K562 (cell line): ENCODE results near the gene UBE2M. TPM values are rescaled to one million over a fixed set of nuclear protein-coding genes. Genes with fewer than 3 reads are reported as not detected.

Source experiments
- AFF4 ChIP-seq: sonication (generic); formaldehyde crosslinking; IDR thresholded peaks from 2 replicates; pipeline ENCODE4 v1.8.0; 2023; ENCODE audit warnings: mild to moderate bottlenecking, missing genetic modification reagents
- ARID2 ChIP-seq: fragments of 450-650 bp; IDR thresholded peaks from 2 replicates; pipeline ENCODE4 v1.6.1; 2017; ENCODE audit warnings: antibody characterized with exemption, mild to moderate bottlenecking
- CEBPG ChIP-seq, 3 experiments: fragments of 200-800 bp in 1 of 3; sonication (Bioruptor generic) in 1 of 3; sonication (generic) in 1 of 3; formaldehyde crosslinking in 1 of 3; IDR thresholded peaks in 2 of 3; conservative IDR thresholded peaks in 1 of 3; 2 replicates each; pipeline versions ENCODE4 v1.6.1 to v1.8.0; 2016 to 2022; ENCODE audit warnings: missing compliant biosample characterization in 2 of 3, missing genetic modification characterization in 2 of 3, mild to moderate bottlenecking in 1 of 3, missing genetic modification reagents in 1 of 3
- EP400 ChIP-seq: fragments of 450-650 bp; IDR thresholded peaks from 2 replicates; pipeline ENCODE4 v1.6.1; 2017; ENCODE audit warnings: antibody characterized with exemption, mild to moderate bottlenecking, moderate library complexity
- ETV5 ChIP-seq: sonication (generic); formaldehyde crosslinking; IDR thresholded peaks from 2 replicates; pipeline ENCODE4 v1.4.0; 2020; ENCODE audit warnings: low read depth, mild to moderate bottlenecking, missing genetic modification reagents
- FOXK1 ChIP-seq: sonication (generic); formaldehyde crosslinking; IDR thresholded peaks from 2 replicates; pipeline ENCODE4 v1.8.0; 2022; ENCODE audit warnings: missing genetic modification reagents, mild to moderate bottlenecking, borderline replicate concordance
- HCFC1 ChIP-seq: IDR thresholded peaks from 2 replicates; pipeline ENCODE4 v1.6.1; 2012; ENCODE audit warnings: low read depth, low read length, improper control_type of control experiment
- LEF1 ChIP-seq: fragments of 450-650 bp; IDR thresholded peaks from 2 replicates; pipeline ENCODE4 v1.6.1; 2016; ENCODE audit warnings: mild to moderate bottlenecking
- MAFK ChIP-seq: IDR thresholded peaks from 2 replicates; pipeline ENCODE4 v1.6.1; 2011; ENCODE audit warnings: low read length, improper control_type of control experiment
- PRPF4 ChIP-seq: fragments of 200-400 bp; formaldehyde crosslinking; IDR thresholded peaks from one replicate; pipeline ENCODE4 v1.6.1; 2017; ENCODE audit warnings: low read length, low read depth, mild to moderate bottlenecking; ENCODE audit not compliant: insufficient read depth, poor library complexity, severe bottlenecking
- RBFOX2 ChIP-seq: fragments of 200-400 bp; formaldehyde crosslinking; IDR thresholded peaks from 2 replicates; pipeline ENCODE4 v1.6.1; 2017; ENCODE audit warnings: low read depth, mild to moderate bottlenecking, low read length, moderate library complexity
- RREB1 ChIP-seq: fragments of 250-450 bp; sonication (Bioruptor Pico); IDR thresholded peaks from 2 replicates; pipeline ENCODE4 v1.4.0; 2020
- SLC30A9 ChIP-seq: fragments of 250-450 bp; sonication (Bioruptor Pico); IDR thresholded peaks from 2 replicates; pipeline ENCODE4 v1.8.0; 2022; ENCODE audit warnings: mild to moderate bottlenecking, moderate library complexity
- TFAP4 ChIP-seq: sonication (generic); formaldehyde crosslinking; IDR thresholded peaks from 2 replicates; pipeline ENCODE4 v1.8.0; 2022; ENCODE audit warnings: missing genetic modification reagents, mild to moderate bottlenecking, moderate library complexity, borderline replicate concordance
- ZNF764 ChIP-seq: fragments of 250-450 bp; sonication (Bioruptor Pico); IDR thresholded peaks from 2 replicates; pipeline ENCODE4 v1.4.0; 2020; ENCODE audit warnings: low read depth, mild to moderate bottlenecking, moderate library complexity
- polyA plus RNA-seq, 8 experiments: library from polyadenylated mRNA; depleted of rRNA in 4 of 8; stranded (reverse) in 5 of 8; unstranded in 3 of 8; fragments of >200 nt; fragmentation: Nextera tagmentation in 2 of 8; fragmentation: Illumina TruSeq in 1 of 8; extraction: Ambion mirVana in 2 of 8; extraction: Trizol in 1 of 8; gene quantifications; 2 replicates each; pipeline versions ENCODE4 v1.2.1 to v1.2.3, GENCODE V29; 2011 to 2014; ENCODE audit warnings: inconsistent platforms in 1 of 8, missing spikeins in 1 of 8
- total RNA-seq, 7 experiments: library from RNA; depleted of rRNA in 6 of 7; stranded (reverse); fragments of >200 nt in 6 of 7; fragmentation: Illumina TruSeq in 2 of 7; extraction: Trizol in 2 of 7; gene quantifications; 2 replicates each; pipeline versions ENCODE4 v1.2.1 to v1.2.3, GENCODE V29; 2011 to 2021; ENCODE audit warnings: low replicate concordance in 1 of 7

UBE2M gene
- total and polyA plus RNA-seq, 9 of the 15 experiments (the other 6 are each of a cell fraction or from before 2014, with no cell fraction given): 0.92 to 163 (median 85.7) TPM

GRCh38 chr19:58519355-58520256 lies 38.8 kb downstream of the UBE2M start, which contains the start of gene ZBTB45 (continued):
- peak; percentile 53 for TF ChIP-seq PRPF4
- peak; percentile 97 for TF ChIP-seq RBFOX2
- peak; percentile 96 for TF ChIP-seq RREB1 (CRISPR knock-in tag)
- TF ChIP-seq SLC30A9 (CRISPR knock-in tag): 0 out of 2 replicates have a peak, but pooled peaks have one; percentile 30
- TF ChIP-seq ZNF764 (CRISPR knock-in tag): peak; percentile 22; the same call in 1 of the 2 replicates
- peak; percentile 94 for TF ChIP-seq FOXK1 (CRISPR knock-in tag)
- TF ChIP-seq ARID2: peak; percentile 90
- TF ChIP-seq ETV5 (CRISPR knock-in tag): peak; percentile 98
- peak; percentile 91 for TF ChIP-seq HCFC1
- peak; percentile 66 for TF ChIP-seq LEF1
- TF ChIP-seq MAFK: no peak
- peak; percentile 91 for TF ChIP-seq TFAP4 (CRISPR knock-in tag)
- peak; percentile 93; the same call in 1 of the 2 replicates for TF ChIP-seq AFF4 (CRISPR knock-in tag)
- peak; percentile 96 for TF ChIP-seq EP400
- TF ChIP-seq CEBPG (CRISPR knock-in tag; IDR thresholded peaks at IDR 0.05): no peak
- TF ChIP-seq CEBPG (tag; conservative IDR thresholded peaks at IDR 0.05 in 1 of 2, IDR thresholded peaks at IDR 0.05 in 1 of 2): no peak
